K562 (cell line): Measurements from ENCODE around the gene DAPK1. TPM values are rescaled to one million over a fixed set of nuclear protein-coding genes. Genes with fewer than 3 reads are reported as not detected.
A peak's percentile ranks its signal among the peaks of the same experiment; 100 is the strongest.

ENCODE experiments used
- ARID3A ChIP-seq: IDR thresholded peaks from 2 replicates; pipeline ENCODE4 v1.6.1; 2012; ENCODE audit warnings: low read depth, low read length, improper control_type of control experiment, borderline replicate concordance
- ARNT ChIP-seq, 2 experiments: fragments of 450-650 bp; IDR thresholded peaks; 2 replicates each; pipeline ENCODE4 v1.6.1; 2016; ENCODE audit warnings: mild to moderate bottlenecking in 1 of 2
- CBX8 ChIP-seq: fragments of 200-600 bp; sonication (generic); IDR thresholded peaks from 2 replicates; pipeline ENCODE4 v1.6.1; 2012; ENCODE audit warnings: borderline replicate concordance, mixed run types, low read depth, mild to moderate bottlenecking, moderate library complexity, mixed read lengths, low read length, control low read depth, inconsistent platforms; ENCODE audit not compliant: poor library complexity, severe bottlenecking; ENCODE audit errors: extremely low read depth
- CHAMP1 ChIP-seq: fragments of 450-650 bp; IDR thresholded peaks from 2 replicates; pipeline ENCODE4 v1.6.1; 2016; ENCODE audit warnings: mild to moderate bottlenecking
- EP300 ChIP-seq: IDR thresholded peaks from 2 replicates; pipeline ENCODE4 v1.6.1; 2012; ENCODE audit warnings: low read length, improper control_type of control experiment
- KLF16 ChIP-seq: IDR thresholded peaks from 2 replicates; pipeline ENCODE4 v1.6.1; 2016; ENCODE audit warnings: antibody characterized with exemption
- MCM2 ChIP-seq: fragments of 450-650 bp; IDR thresholded peaks from 2 replicates; pipeline ENCODE4 v1.6.1; 2017; ENCODE audit warnings: low read depth, mild to moderate bottlenecking
- MNT ChIP-seq, 2 experiments: fragments of 450-650 bp; conservative IDR thresholded peaks; 2 replicates each; pipeline ENCODE4 v1.6.1; 2017; ENCODE audit warnings: mild to moderate bottlenecking in 2 of 2, moderate library complexity in 2 of 2
- NRF1 ChIP-seq, 2 experiments: fragments of 450-650 bp; IDR thresholded peaks in 1 of 2; conservative IDR thresholded peaks in 1 of 2; 2 replicates each; pipeline ENCODE4 v1.6.1; 2014; ENCODE audit warnings: mild to moderate bottlenecking in 2 of 2
- PML ChIP-seq: IDR thresholded peaks from 2 replicates; pipeline ENCODE4 v1.6.1; 2012; ENCODE audit warnings: low read length, inconsistent platforms
- POLR2G ChIP-seq: fragments of 200-400 bp; formaldehyde crosslinking; IDR thresholded peaks from 2 replicates; pipeline ENCODE4 v1.6.1; 2017; ENCODE audit warnings: low read depth, mild to moderate bottlenecking, antibody characterized with exemption, low read length, moderate library complexity
- SAP30 ChIP-seq: fragments of 200-600 bp; sonication (generic); IDR thresholded peaks from 2 replicates; pipeline ENCODE4 v1.6.1; 2012; ENCODE audit warnings: borderline replicate concordance, low read depth, mild to moderate bottlenecking, moderate library complexity, low read length, control low read depth, inconsistent platforms; ENCODE audit not compliant: insufficient read depth, poor library complexity, severe bottlenecking
- THAP7 ChIP-seq: fragments of 250-450 bp; sonication (Bioruptor Pico); IDR thresholded peaks from 2 replicates; pipeline ENCODE4 v1.5.0; 2021
- ZHX1 ChIP-seq: fragments of 150-350 bp; conservative IDR thresholded peaks from 2 replicates; pipeline ENCODE4 v1.6.1; 2014; ENCODE audit warnings: low read length
- ZNF175 ChIP-seq: fragments of 200-800 bp; sonication (Bioruptor generic); IDR thresholded peaks from 2 replicates; pipeline ENCODE4 v1.6.1; 2016; ENCODE audit warnings: low read depth, mild to moderate bottlenecking, missing genetic modification characterization, missing compliant biosample characterization
- ZNF764 ChIP-seq: fragments of 250-450 bp; sonication (Bioruptor Pico); IDR thresholded peaks from 2 replicates; pipeline ENCODE4 v1.4.0; 2020; ENCODE audit warnings: low read depth, mild to moderate bottlenecking, moderate library complexity
- ZNF766 ChIP-seq: fragments of 200-800 bp; sonication (Bioruptor generic); conservative IDR thresholded peaks from 2 replicates; pipeline ENCODE4 v1.6.1; 2016; ENCODE audit warnings: missing genetic modification characterization, missing compliant biosample characterization
- polyA plus RNA-seq, 8 experiments: library from polyadenylated mRNA; depleted of rRNA in 4 of 8; stranded (reverse) in 5 of 8; unstranded in 3 of 8; fragments of >200 nt; fragmentation: Nextera tagmentation in 2 of 8; fragmentation: Illumina TruSeq in 1 of 8; extraction: Ambion mirVana in 2 of 8; extraction: Trizol in 1 of 8; gene quantifications; 2 replicates each; pipeline versions ENCODE4 v1.2.1 to v1.2.3, GENCODE V29; 2011 to 2014; ENCODE audit warnings: inconsistent platforms in 1 of 8, missing spikeins in 1 of 8
- total RNA-seq, 7 experiments: library from RNA; depleted of rRNA in 6 of 7; stranded (reverse); fragments of >200 nt in 6 of 7; fragmentation: Illumina TruSeq in 2 of 7; extraction: Trizol in 2 of 7; gene quantifications; 2 replicates each; pipeline versions ENCODE4 v1.2.1 to v1.2.3, GENCODE V29; 2011 to 2021; ENCODE audit warnings: low replicate concordance in 1 of 7

The DAPK1 gene
- total and polyA plus RNA-seq, 9 of the 15 experiments (the other 6 are each of a cell fraction or from before 2014, with no cell fraction given): 1.7 to 26.4 (median 15.8) TPM

- peak in 1 of 2 experiments; percentile 44 for TF ChIP-seq NRF1 (conservative IDR thresholded peaks at IDR 0.05 in 1 of 2, IDR thresholded peaks at IDR 0.05 in 1 of 2)
- TF ChIP-seq ARNT (IDR thresholded peaks at IDR 0.05): peak in 1 of 2 experiments; percentile 41; a peak in 1 of 4 replicates
- TF ChIP-seq ARID3A: 0 out of 2 replicates have a peak, but pooled peaks have one; percentile 16
- TF ChIP-seq KLF16: no peak
- TF ChIP-seq CBX8: no peak
- no peak for TF ChIP-seq ZNF766
- TF ChIP-seq ZHX1: no peak
- no peak for TF ChIP-seq THAP7
- TF ChIP-seq MCM2: no peak
- TF ChIP-seq MNT (conservative IDR thresholded peaks at IDR 0.05): peak in 1 of 2 experiments; percentile 45; a peak in 2 of 4 replicates
- no peak for TF ChIP-seq ZNF764 (CRISPR knock-in tag)
- TF ChIP-seq PML: no peak; the same call in 1 of the 2 replicates
- peak; percentile 83 for TF ChIP-seq ZNF175 (CRISPR knock-in tag)
- TF ChIP-seq CHAMP1: no peak
- peak; percentile 38 for TF ChIP-seq SAP30
- no peak for TF ChIP-seq POLR2G
- peak; percentile 78 for TF ChIP-seq EP300
Observed at GRCh38 chr9:87713278-87713987, 215.8 kb downstream of the DAPK1 start (continued).
